ENCODE data around the gene OBSCN. TPM values are rescaled to one million over a fixed set of nuclear protein-coding genes. Genes with fewer than 3 reads are reported as not detected.
A peak's percentile ranks its signal among the peaks of the same experiment; 100 is the strongest.

OBSCN gene
- total RNA-seq, 1 experiment from 2014 or later, result 5.6 TPM

GRCh38 chr1:228311091-228311490 lies 103.2 kb downstream of the OBSCN start:
- Histone ChIP-seq H3K4me3 (ENCODE audit: low read depth, low read length) (no peak overlapping the region), H3K4me1 (no peaks in the 10 kb centered on the region), H3K27me3 (replicated peaks; ENCODE audit: control insufficient read depth, insufficient read depth, low read length) (no peaks in the 10 kb centered on the region), H3K9me3 (peaks cover 19% of the 10 kb centered on the region), H3K36me3 (ENCODE audit: control insufficient read depth, insufficient read depth, low read length) (no peaks in the 10 kb centered on the region)
- CTCF ChIA-PET, result no interaction called here
- no peak overlapping the region for H3K27ac Mint-ChIP-seq (ENCODE audit: unreplicated experiment)
- no TSS peak for BruUV-seq (replicated peaks)
- no peaks in the 10 kb centered on the region for H3K4me1 Mint-ChIP-seq (ENCODE audit: low read depth, unreplicated experiment)
- no peaks in the 10 kb centered on the region for H3K9me3 Mint-ChIP-seq (ENCODE audit: unreplicated experiment)
- H3K36me3 Mint-ChIP-seq (ENCODE audit: insufficient read depth, unreplicated experiment), result no peaks in the 10 kb centered on the region
- intact Hi-C loops (cut with micrococcal nuclease; ENCODE audit: unreplicated experiment), result no loop called here
- POLR2A ChIA-PET, result no interaction called here
- no peak for TF ChIP-seq CTCF (IDR thresholded peaks at IDR 0.05; ENCODE audit: insufficient read depth in 1 of 2, low read depth in 1 of 2, low read length in 1 of 2, severe bottlenecking in 1 of 2, unreplicated experiment in 1 of 2)
- H3K27me3 Mint-ChIP-seq (ENCODE audit: insufficient read depth, unreplicated experiment), result peaks cover 3% of the 10 kb centered on the region
- H3K4me3 Mint-ChIP-seq (ENCODE audit: unreplicated experiment), result no peak overlapping the region
- DNase-seq, result no peak

GRCh38 chr1:228312136-228312764 lies 104.4 kb downstream of the OBSCN start:
- H3K27ac Mint-ChIP-seq (ENCODE audit: unreplicated experiment), result no peak overlapping the region
- intact Hi-C loops (cut with micrococcal nuclease; ENCODE audit: unreplicated experiment), result no loop called here
- CTCF ChIA-PET, result no interaction called here

GRCh38 chr1:228313536-228314277 lies 105.9 kb downstream of the OBSCN start:
- ChIA-PET POLR2A (interaction anchor here (0.5 kb wide), 1 partner anchor 308 kb away, joined by 6 read pairs; no protein-coding TSS in a partner anchor), CTCF (no interaction called here)
- peaks cover 19% of the 10 kb centered on the region for H3K9me3 ChIP-seq
- H3K4me3 ChIP-seq (ENCODE audit: low read depth, low read length), result no peak overlapping the region
- DNase-seq, result peak in 1 of 2 experiments; percentile 21
- no peaks in the 10 kb centered on the region for H3K4me1 Mint-ChIP-seq (ENCODE audit: low read depth, unreplicated experiment)
- BruUV-seq (replicated peaks), result no TSS peak
- H3K4me1 ChIP-seq, result no peaks in the 10 kb centered on the region
- TF ChIP-seq CTCF (IDR thresholded peaks at IDR 0.05; ENCODE audit: insufficient read depth in 1 of 2, low read depth in 1 of 2, low read length in 1 of 2, severe bottlenecking in 1 of 2, unreplicated experiment in 1 of 2), result no peak
- no peak overlapping the region for H3K4me3 Mint-ChIP-seq (ENCODE audit: unreplicated experiment)
- no peaks in the 10 kb centered on the region for H3K27me3 ChIP-seq (replicated peaks; ENCODE audit: control insufficient read depth, insufficient read depth, low read length)
- no peaks in the 10 kb centered on the region for H3K36me3 ChIP-seq (ENCODE audit: control insufficient read depth, insufficient read depth, low read length)
- H3K9me3 Mint-ChIP-seq (ENCODE audit: unreplicated experiment), result no peaks in the 10 kb centered on the region
- peaks cover under 1% of the 10 kb centered on the region for H3K27me3 Mint-ChIP-seq (ENCODE audit: insufficient read depth, unreplicated experiment)
- H3K36me3 Mint-ChIP-seq (ENCODE audit: insufficient read depth, unreplicated experiment), result no peaks in the 10 kb centered on the region
- intact Hi-C loops (cut with micrococcal nuclease; ENCODE audit: unreplicated experiment), result no loop called here
- no peak overlapping the region for H3K27ac Mint-ChIP-seq (ENCODE audit: unreplicated experiment)

More at GRCh38 chr1:228312136-228312764, 104.4 kb downstream of the OBSCN start:
- TF ChIP-seq CTCF (IDR thresholded peaks at IDR 0.05; ENCODE audit: insufficient read depth in 1 of 2, low read depth in 1 of 2, low read length in 1 of 2, severe bottlenecking in 1 of 2, unreplicated experiment in 1 of 2), result no peak
- no peaks in the 10 kb centered on the region for H3K36me3 Mint-ChIP-seq (ENCODE audit: insufficient read depth, unreplicated experiment)
- BruUV-seq (replicated peaks), result no TSS peak
- peak in 1 of 2 experiments; percentile 10 for DNase-seq
- no peak overlapping the region for H3K4me3 Mint-ChIP-seq (ENCODE audit: unreplicated experiment)
- H3K27me3 ChIP-seq (replicated peaks; ENCODE audit: control insufficient read depth, insufficient read depth, low read length), result no peaks in the 10 kb centered on the region
- no peaks in the 10 kb centered on the region for H3K9me3 Mint-ChIP-seq (ENCODE audit: unreplicated experiment)
- peaks cover 3% of the 10 kb centered on the region for H3K27me3 Mint-ChIP-seq (ENCODE audit: insufficient read depth, unreplicated experiment)
- POLR2A ChIA-PET, result no interaction called here
- H3K36me3 ChIP-seq (ENCODE audit: control insufficient read depth, insufficient read depth, low read length), result no peaks in the 10 kb centered on the region
- H3K4me1 Mint-ChIP-seq (ENCODE audit: low read depth, unreplicated experiment), result no peaks in the 10 kb centered on the region
- no peaks in the 10 kb centered on the region for H3K4me1 ChIP-seq
- no peak overlapping the region for H3K4me3 ChIP-seq (ENCODE audit: low read depth, low read length)
- peaks cover 19% of the 10 kb centered on the region for H3K9me3 ChIP-seq
